ENCODE results near the gene GLRA1.

DNA sequence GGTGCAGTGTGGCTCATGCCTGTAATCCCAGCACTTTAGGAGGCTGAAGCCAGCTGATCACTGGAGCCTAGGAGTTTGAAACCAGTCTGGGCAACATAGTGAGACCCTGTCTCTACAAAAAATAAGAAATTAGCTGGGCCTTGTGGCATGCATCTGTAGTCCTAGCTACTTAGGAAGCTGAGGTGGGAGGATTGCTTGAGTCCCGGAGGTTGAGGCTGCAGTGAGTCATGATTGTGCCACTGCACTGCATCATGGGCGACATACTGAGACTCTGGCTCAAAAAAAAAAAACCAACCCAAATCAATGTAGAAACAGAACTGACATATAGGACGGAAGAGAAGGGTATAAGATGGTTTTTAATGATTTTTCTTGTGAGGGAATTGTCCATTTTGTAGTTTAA, 125.2 kb downstream of the GLRA1 start:
- TF ChIP-seq NFRKB (IDR thresholded peaks at IDR 0.05) (no peak), SUZ12 (IDR thresholded peaks at IDR 0.05) (no peak), HDGF (IDR thresholded peaks at IDR 0.05; ENCODE audit: borderline replicate concordance) (no peak), FOXM1 (IDR thresholded peaks at IDR 0.05; ENCODE audit: borderline replicate concordance) (no peak), BHLHE40 (IDR thresholded peaks at IDR 0.05; ENCODE audit: borderline replicate concordance) (no peak), SP1 (IDR thresholded peaks at IDR 0.05) (no peak)

Data from HEK293T (cell line).